Ramos (cell line): ENCODE data around the gene PSMD14.
"Not testable (repeated sequence)": the region's sequence is repeated elsewhere in the genome, so short reads cannot be mapped to it uniquely, and the experiment has no call there.

Source experiments
- in situ Hi-C: fragments of 300-500 bp; cut with MboI; formaldehyde crosslinking; loops from one replicate; pipeline ENCODE4 v1.14.3; 2022; ENCODE audit warnings: low sequenced_read_pairs; ENCODE audit not compliant: unreplicated experiment

The PSMD14 gene

DNA sequence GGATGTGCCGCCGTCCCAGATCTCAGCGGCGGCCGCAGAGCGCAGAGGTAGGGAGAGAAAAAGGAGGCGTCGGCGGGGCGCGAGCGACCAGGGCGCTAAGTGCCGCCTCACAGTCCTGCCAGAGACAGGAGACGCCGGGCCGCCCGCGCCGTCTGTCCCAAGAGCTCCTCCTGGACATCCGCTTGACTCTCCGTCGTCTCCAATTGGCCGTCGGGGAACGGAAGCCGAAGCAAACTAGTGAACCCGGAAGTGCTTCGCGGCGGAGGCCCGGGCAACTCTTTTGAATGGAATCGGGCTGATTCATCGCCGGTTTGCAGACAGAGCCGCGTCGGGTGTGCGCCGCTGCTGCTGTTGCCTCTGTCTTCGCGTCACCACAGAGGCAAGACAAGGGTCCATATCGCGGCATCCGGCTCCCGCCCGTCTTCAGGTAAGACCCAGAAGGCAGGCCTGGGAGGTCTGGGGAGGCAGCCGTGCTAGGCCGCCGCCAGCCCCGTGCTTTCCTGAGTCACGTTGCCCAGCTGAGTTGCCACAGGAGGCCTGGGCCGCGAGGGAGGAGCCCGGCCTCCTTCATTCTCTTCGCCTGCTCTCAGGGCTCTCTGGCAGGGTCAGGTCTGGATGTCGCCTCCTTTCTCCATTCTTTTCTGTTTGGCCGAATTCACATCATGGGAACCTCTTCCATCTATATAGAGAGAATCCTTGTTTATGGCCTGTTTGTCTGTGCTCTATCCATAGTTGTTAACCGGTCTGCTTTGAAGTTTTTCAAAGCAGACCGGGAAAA lies at the start of gene PSMD14:
Gene PSMD14, plus strand, starts transcription at position 248 of the 778 bp plus-strand sequence. CDS start 10,401 bp downstream, outside the sequence.
- in situ Hi-C loops, result no loop called here

GRCh38 chr2:161265874-161266273 lies 42.4 kb upstream of the PSMD14 start:
- in situ Hi-C loops, result no loop called here

DNA sequence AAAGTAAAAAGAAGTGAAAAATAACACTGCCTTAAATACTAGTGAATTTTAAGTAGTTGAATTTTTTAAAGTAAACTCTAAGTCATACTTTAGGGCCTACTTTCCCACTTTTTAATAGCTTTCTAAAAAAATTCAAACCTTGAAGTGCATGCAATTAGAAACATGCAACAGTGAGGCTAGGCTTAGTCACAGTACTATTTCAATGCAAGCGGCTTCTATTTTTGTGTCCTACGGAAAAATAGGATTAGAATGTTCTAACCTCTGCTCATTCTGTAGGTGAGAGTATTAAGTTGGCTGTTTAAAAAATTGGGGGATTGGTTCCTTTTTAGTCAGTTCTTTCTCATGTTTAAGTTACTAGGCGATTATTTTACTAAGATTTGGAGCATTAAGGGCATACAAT lies 39.1 kb upstream of the PSMD14 start:
- in situ Hi-C loops, result no loop called here

DNA sequence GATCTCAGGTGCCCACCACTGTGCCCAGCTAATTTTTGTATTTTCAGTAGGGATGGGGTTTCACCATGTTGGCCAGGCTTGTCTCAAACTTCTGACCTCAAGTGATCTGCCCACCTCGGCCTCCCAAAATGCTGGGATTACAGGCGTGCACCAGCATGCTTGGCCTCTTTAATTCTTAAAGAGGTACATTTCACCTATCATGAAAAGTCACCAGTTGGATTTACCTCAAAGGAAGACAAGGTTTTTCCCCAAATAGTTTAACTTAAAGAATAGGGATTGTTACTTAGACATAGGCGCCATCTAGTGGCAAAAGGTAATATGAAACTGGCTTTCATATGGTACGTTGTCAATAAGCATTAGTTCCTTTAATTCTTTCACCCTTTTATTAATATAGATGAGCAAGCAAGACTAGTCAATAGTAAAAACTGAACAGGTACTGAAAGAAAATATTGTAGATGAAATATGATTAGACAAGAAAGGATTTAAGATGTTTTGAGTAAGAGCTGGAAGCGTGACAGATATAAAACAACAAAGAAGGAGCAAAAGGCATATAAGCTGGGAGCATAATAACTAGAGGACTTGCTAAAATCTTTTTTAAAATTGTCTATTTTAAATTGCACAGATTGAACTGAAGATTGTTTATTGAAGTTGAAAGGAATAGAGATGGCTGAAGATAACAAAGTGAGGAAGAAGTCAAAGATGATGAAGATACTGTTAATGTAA lies 35.0 kb upstream of the PSMD14 start:
- in situ Hi-C loops, result no loop called here

GRCh38 chr2:161278564-161279229 lies 29.5 kb upstream of the PSMD14 start:
- in situ Hi-C loops, result not testable (repeated sequence)

- in situ Hi-C loops, result not testable (repeated sequence)
These were observed 28.9 kb upstream of the PSMD14 start for GRCh38 chr2:161279230-161279815.

GRCh38 chr2:161280906-161281323 lies 27.3 kb upstream of the PSMD14 start:
- in situ Hi-C loops, result not testable (repeated sequence)

- in situ Hi-C loops, result not testable (repeated sequence)
These were observed 26.5 kb upstream of the PSMD14 start for GRCh38 chr2:161281615-161282310.

DNA sequence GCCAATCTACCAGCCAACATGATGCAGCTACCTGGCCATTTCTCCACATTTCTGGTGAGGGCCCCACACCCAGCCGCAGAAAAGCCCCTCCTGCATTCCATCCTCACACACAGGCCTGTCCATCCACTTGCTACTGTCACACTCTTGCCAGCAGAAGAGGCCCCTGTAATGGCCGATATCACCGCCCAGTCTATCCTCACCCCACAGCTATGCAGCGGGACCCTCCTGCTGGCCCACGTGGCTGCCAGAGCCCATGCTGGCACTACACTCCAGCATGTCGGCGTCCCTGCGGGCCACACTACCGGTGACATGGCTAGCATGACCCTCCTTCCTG lies 25.9 kb upstream of the PSMD14 start:
- in situ Hi-C loops, result not testable (repeated sequence)

- in situ Hi-C loops, result no loop called here
These were observed 24.3 kb upstream of the PSMD14 start for GRCh38 chr2:161283926-161284325.

DNA sequence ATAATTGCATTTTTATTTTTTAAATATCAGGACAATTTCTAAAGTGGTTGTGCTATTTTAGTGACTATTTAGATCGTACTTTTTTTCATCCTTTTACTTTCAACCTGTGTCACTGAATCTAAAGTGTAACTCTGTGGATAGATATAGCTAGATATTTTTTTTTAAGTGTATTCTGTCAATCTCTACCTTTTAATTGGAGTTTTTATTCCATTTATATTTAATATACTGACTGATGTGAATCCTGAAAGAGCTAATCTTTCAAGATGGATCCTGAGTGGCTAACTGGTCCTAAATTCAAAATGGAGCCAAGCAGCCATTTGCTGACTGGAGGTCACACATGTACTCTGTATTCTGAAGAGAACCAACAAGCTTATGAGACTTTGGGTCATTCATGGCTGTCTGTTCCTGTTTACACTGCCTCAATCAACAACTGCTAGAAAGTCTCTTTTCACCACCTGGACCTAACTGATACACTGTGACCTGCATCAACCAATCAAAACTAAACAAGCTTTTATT lies 4.6 kb upstream of the PSMD14 start:
- in situ Hi-C loops, result no loop called here

- in situ Hi-C loops, result no loop called here
These were observed 1.3 kb upstream of the PSMD14 start for GRCh38 chr2:161306919-161307318.

- in situ Hi-C loops, result no loop called here
These were observed 549 bp upstream of the PSMD14 start for GRCh38 chr2:161307676-161308075.

- in situ Hi-C loops, result no loop called here
These were observed 4.8 kb downstream of the PSMD14 start for GRCh38 chr2:161312996-161313395.

- in situ Hi-C loops, result no loop called here
These were observed 7.2 kb downstream of the PSMD14 start for GRCh38 chr2:161315380-161315779.

DNA sequence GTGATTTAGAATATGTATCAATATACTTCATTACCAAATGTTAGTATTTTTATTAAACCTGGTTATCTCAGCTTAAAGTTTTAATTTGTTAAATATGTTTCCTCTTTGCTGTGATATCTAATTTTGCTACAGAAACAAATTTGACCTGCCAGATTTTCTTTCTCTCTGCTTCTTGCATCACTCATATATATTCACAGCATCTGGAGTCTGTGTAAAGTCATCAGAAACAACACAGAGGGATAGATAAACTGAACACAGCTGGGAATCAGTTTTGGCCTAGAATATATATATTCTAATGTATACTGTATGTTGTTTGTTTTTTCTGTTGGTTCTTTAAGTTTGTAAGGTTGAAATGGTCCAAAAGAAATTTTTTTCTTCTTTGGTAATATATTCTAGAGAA lies 8.5 kb downstream of the PSMD14 start:
- in situ Hi-C loops, result no loop called here

DNA sequence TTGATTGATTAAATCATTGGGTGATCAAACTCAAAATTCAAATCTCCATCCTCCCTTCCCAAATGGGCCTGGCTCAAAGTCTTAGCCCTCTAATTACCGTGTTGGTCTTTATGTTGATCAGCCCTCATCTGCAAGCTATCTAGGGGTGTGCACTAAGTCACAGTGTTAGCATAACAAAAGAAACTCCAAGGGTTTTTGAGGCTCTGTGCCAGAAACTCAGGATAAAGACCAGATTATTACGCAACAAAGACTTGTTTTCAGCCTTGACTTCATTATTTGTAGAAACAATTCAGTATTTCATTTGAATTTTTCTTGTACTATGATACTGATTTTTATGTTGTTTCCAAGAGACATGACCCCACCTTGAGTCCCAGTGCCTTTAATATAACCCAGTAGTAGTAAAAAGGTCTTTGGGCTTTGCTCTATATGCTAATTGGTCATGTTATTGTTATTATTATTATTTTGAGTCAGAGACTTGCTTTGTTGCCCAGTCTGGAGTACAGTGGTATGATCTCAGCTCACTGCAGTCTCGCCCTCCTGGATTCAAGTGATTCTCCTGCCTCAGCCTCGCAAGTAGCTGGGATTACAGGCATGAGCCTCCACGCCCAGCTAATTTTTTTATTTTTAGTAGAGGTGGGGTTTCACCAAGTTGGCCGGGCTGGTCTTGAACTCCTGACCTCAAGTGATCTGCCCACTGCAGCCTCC lies 13.9 kb downstream of the PSMD14 start:
- in situ Hi-C loops, result no loop called here

DNA sequence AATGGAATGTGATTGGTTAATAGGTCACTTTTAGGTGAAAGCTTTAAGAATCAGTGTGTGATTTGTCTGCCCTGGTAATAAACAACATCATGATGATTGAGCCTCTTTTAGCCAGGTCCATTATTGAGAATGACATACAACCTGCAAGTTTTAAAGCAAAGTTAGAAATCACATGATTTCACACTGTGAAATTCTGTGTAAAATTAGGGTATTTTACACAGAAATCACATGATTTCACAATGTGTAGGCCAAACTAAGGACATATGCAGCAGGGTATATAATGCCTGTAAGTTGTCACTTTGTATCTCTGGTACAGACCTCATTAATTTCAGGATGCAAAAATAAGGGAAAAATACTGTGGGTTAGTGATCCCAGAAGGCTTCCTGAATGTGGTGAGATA lies 16.7 kb downstream of the PSMD14 start:
- in situ Hi-C loops, result no loop called here

GRCh38 chr2:161327582-161327981 lies 19.4 kb downstream of the PSMD14 start:
- in situ Hi-C loops, result no loop called here
